HG03159 (cell line): Measurements from ENCODE around the gene TRIM29.

Experiments used
- ATAC-seq: cut with Tn5 transposase; IDR thresholded peaks from one replicate; pipeline ENCODE4 v1.9.1; 2021; ENCODE audit warnings: mild to moderate bottlenecking, moderate library complexity; ENCODE audit not compliant: unreplicated experiment

The TRIM29 gene

DNA sequence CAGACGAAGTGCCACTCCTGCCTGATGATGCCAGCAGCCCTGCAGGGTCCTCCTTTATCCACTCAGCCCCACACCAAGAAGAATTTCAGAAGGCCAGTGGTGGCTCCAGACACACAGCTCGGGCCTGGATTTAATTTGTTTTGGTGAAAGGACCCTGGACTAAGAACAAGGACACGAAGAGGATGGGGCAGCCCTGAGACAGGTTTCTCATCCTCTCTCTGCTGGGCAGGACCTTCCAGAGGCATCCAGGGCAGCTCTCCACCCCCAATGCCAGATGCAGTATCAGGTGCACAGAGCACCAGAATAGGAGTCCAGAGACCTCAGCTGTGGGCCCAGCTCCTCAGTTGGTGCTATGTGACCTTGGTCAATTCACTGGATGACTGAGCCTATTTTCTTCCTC, 72.0 kb downstream of the TRIM29 start:
- no peak for ATAC-seq

DNA sequence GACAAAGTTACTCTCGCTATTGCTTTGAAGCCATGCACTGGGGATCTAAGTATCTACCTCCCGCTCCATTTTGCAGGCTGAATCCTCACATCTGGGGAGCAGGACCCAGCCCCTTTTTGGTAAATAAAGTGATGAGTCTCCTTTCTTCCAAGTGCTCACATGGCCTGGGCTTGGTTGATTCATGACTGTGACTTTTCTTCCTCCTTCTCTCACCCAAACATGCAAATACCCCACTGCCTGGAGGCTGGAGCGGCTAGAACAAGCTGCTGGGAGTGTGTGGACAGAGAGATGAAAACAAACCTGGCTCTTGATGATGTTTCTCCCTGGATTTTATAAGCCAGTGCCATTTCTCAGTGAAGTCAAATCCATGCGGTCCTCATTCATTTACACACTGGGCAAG, 72.7 kb downstream of the TRIM29 start:
- ATAC-seq: no peak

DNA sequence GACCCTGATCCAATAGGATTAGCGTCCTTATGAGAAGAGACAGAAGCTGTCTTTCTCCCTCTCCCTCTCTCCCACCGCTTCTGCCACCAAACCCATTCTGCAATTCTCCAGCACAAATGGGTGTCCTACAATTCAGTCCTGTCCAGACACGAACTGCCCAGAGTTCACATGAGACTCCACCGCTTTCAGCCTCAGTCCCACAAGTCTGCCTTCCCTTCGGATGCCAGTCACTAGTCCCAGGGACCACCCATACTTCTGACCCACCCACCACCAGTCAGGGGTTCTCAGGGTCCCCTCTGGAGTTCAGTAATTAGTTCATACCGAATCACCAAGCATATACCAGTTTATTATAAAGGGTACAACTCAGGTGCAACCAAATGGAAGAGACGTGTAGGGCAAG, 73.6 kb downstream of the TRIM29 start:
- no peak for ATAC-seq

DNA sequence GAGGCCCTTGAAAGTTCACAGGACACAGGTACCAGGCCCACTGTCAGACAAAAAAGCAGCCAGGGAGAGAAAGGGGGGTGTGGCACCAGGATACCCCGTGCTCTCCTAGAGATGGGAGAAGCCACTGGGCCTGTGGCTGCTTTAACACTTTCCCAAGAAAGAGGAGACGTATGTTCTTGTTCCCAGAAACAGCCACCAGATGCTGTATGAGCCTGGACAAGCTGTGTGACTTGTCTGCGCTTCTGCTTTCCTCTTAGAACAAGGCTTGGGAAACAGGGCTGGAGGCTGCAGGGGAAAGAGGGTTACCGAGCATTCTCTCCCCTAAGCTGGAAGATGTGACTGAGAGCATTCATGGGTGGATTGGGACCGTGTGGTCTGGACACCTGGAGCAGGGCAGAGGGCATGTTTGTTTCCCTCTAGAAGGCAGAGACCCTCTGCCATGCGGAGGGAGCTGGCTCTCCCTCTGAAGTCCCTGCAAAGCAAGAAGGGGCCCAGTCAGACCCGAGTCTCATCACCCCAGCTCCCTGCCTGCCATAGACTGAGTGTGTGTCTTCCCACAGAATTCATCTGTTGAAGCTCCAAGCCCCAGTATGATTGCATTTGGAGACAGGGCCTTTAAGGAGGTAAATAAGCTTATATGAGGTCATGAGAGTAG, 74.1 kb downstream of the TRIM29 start:
- no peak for ATAC-seq

DNA sequence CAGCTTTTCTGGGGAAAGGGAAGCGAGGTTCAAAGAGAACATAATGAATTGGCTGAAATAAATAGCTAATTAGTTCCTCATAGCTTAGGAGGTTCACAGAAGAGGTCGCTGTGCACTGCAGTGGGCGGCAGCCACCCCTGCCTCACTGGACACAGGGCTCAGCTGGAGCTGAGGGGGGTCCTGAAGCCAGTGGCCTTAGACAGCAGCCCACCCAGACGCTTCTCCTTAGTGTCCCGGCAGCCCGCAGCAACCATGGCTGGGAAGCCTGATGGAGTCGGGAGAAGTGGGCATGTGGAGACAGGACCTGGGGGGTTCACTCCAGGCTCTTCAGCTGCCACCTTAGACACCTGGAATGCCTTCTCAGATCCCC, 75.4 kb downstream of the TRIM29 start:
- no peak for ATAC-seq

DNA sequence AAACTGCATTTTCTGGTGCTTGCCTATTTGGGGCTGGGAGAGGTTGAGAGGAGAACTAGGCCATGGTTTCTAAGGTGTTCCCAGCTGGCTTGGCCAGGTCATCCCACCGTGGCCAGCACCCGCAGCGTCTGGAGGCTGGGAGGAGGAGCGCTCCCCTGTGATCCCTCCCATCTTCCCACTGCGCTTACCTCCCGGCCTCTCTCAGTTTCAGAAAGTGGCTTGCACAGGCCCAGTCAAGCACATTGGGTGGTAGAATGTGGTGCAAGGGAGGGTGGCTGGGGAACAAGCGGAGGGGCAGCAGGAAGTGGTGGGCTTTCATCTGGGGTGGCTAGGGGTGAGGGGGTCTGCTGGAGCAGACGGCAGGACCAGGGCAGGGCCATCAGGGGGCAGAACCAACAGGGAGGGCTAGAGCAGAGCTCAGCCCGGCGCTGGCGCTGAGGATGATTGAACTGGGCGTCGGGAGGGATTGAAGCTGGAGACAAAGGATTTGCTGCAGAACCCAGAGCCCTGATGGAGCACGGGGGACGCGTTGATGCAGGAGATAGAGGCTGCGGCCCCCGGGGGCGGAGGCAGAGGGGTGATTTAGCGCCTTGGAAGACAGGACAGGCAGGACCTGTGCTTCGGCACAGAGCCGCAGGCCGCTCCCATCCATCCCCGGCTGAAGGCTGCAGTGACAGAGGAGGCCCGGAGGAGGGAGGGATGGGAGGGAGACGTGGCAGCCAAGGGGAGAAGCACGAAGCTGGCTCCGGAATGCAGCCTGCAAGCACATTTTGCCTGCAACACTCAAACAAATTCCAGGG, 76.0 kb downstream of the TRIM29 start:
- ATAC-seq: no peak
